Measurements from ENCODE around the gene TMEM126A. TPM values are rescaled to one million over a fixed set of nuclear protein-coding genes. Genes with fewer than 3 reads are reported as not detected.
A peak's percentile ranks its signal among the peaks of the same experiment; 100 is the strongest.
"Not testable (repeated sequence)": the region's sequence is repeated elsewhere in the genome, so short reads cannot be mapped to it uniquely, and the experiment has no call there.

The TMEM126A gene
- total RNA-seq: 10 to 100 TPM in 5 of 6 donors, 1 to 10 TPM in 1; 7.4 to 27.0 (median 17.4) TPM

GRCh38 chr11:85647604-85648299 is at the start of gene TMEM126A:
Gene TMEM126A, plus strand, starts transcription at chr11:85647967. Its CDS starts 2,289 bp downstream, at chr11:85650256.
- peaks cover 0 to under 1% (median 0%) of the 10 kb centered on the region in 4 donors for H3K36me3 ChIP-seq
- peak; percentile 98 to 100 for ATAC-seq (ENCODE audit: low FRiP score in 2 of 2)

GRCh38 chr11:85599083-85599482 is 48.7 kb upstream of the TMEM126A start:
- H3K4me3 ChIP-seq: no peak overlapping the region
- TF ChIP-seq POLR2A (IDR thresholded peaks at IDR 0.05) (no peak), EP300 (IDR thresholded peaks at IDR 0.05) (no peak), POLR2AphosphoS5 (IDR thresholded peaks at IDR 0.05) (no peak), CTCF (IDR thresholded peaks at IDR 0.05) (no peak)
- DNase-seq: no peak
- no peaks in the 10 kb centered on the region for H3K4me1 ChIP-seq
- H3K9me3 ChIP-seq: no peaks in the 10 kb centered on the region
- H3K36me3 ChIP-seq: no peaks in the 10 kb centered on the region
- 69 to 76% methylated on average over 5 of the region's 5 CpGs for WGBS, 2 donors
- ATAC-seq (ENCODE audit: low FRiP score in 2 of 2): peak in 1 of 2 donors; percentile 34
- H3K27ac ChIP-seq: no peak overlapping the region
- no peaks in the 10 kb centered on the region for H3K27me3 ChIP-seq

More at GRCh38 chr11:85647604-85648299, at the start of gene TMEM126A:
- peak; percentile 93 to 98 for DNase-seq
- H3K9me3 ChIP-seq: no peaks in the 10 kb centered on the region
- H3K27me3 ChIP-seq: no peaks in the 10 kb centered on the region
- TF ChIP-seq POLR2A (IDR thresholded peaks at IDR 0.05) (peak in 2 of 4 donors; percentile 52 to 80), CTCF (IDR thresholded peaks at IDR 0.05) (peak in 1 of 6 experiments; percentile 7), POLR2AphosphoS5 (IDR thresholded peaks at IDR 0.05) (peak; percentile 69 to 85), EP300 (IDR thresholded peaks at IDR 0.05) (peak in 1 of 4 donors; percentile 22)
- 0 to 1% methylated on average over 29 to 33 of the region's 33 CpGs for WGBS, 2 donors
- H3K4me1 ChIP-seq: peaks cover 9 to 24% (median 16%) of the 10 kb centered on the region in 4 donors
- peak within 1 kb of the TSS; percentile 78 to 81 (median 80) for H3K27ac ChIP-seq
- peak within 1 kb of the TSS; percentile 48 to 67 (median 55) for H3K4me3 ChIP-seq

GRCh38 chr11:85602526-85603213 is 45.1 kb upstream of the TMEM126A start:
- TF ChIP-seq CTCF (IDR thresholded peaks at IDR 0.05) (no peak), POLR2A (IDR thresholded peaks at IDR 0.05) (no peak), EP300 (IDR thresholded peaks at IDR 0.05) (no peak), POLR2AphosphoS5 (IDR thresholded peaks at IDR 0.05) (no peak)
- Histone ChIP-seq H3K27ac (no peak overlapping the region), H3K4me1 (no peaks in the 10 kb centered on the region), H3K4me3 (no peak overlapping the region), H3K9me3 (no peaks in the 10 kb centered on the region), H3K27me3 (no peaks in the 10 kb centered on the region), H3K36me3 (no peaks in the 10 kb centered on the region)
- WGBS, 2 donors: 88 to 96% methylated on average over 2 of the region's 2 CpGs
- no peak for ATAC-seq (ENCODE audit: low FRiP score in 2 of 2)
- DNase-seq: no peak

GRCh38 chr11:85603220-85603619 is 44.5 kb upstream of the TMEM126A start:
- Histone ChIP-seq H3K4me1 (no peaks in the 10 kb centered on the region), H3K36me3 (no peaks in the 10 kb centered on the region), H3K4me3 (no peak overlapping the region), H3K27ac (no peak overlapping the region), H3K27me3 (no peaks in the 10 kb centered on the region), H3K9me3 (no peaks in the 10 kb centered on the region)
- DNase-seq (no peak), ATAC-seq (ENCODE audit: low FRiP score in 2 of 2) (no peak)
- 88 to 92% methylated on average over 4 of the region's 4 CpGs for WGBS, 2 donors
- TF ChIP-seq POLR2A (IDR thresholded peaks at IDR 0.05): no peak
- TF ChIP-seq POLR2AphosphoS5 (IDR thresholded peaks at IDR 0.05): no peak
- TF ChIP-seq EP300 (IDR thresholded peaks at IDR 0.05): no peak
- no peak for TF ChIP-seq CTCF (IDR thresholded peaks at IDR 0.05)

DNA sequence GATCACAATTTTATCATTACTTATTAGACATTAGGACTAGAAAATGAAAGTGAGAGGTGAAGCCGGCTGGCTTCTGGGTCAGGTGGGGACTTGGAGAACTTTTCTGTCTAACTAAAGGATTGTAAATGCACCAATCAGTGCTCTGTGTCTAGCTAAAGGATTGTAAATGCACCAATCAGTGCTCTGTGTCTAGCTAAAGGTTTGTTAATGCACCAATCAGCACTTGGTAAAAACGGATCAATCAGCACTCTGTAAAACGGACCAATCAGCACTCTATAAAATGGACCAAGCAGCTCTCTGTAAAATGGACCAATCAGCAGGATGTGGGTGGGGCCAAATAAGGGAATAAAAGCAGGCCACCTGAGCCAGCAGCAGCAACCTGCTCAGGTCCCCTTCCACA is 41.5 kb upstream of the TMEM126A start:
- H3K27me3 ChIP-seq; H3K9me3 ChIP-seq; H3K36me3 ChIP-seq; H3K27ac ChIP-seq; H3K4me3 ChIP-seq; ATAC-seq (ENCODE audit: low FRiP score in 2 of 2); DNase-seq; H3K4me1 ChIP-seq: not testable (repeated sequence)
- 98% methylated on average over 3 of the region's 3 CpGs for WGBS, 2 donors

DNA sequence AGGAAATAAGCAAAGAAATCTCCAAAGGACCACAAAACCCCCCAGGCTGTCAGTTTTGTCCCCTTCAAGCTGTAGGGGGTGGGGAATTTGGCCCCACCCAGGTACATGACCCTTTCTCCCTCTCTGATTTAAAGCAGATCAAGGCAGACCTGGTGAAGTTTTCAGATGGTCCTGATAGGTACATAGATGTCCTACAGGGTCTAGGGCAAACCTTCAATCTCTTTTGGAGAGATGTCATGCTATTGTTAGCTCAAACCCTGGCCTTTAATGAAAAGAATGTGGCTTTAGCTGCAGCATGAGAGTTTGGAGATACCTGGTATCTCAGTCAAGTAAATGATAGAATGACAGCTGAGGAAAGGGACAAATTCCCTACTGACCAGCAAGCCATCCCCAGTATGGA is 39.1 kb upstream of the TMEM126A start:
- not testable (repeated sequence) for H3K27ac ChIP-seq; H3K27me3 ChIP-seq; H3K4me3 ChIP-seq; ATAC-seq (ENCODE audit: low FRiP score in 2 of 2); H3K9me3 ChIP-seq; H3K36me3 ChIP-seq; DNase-seq; H3K4me1 ChIP-seq

DNA sequence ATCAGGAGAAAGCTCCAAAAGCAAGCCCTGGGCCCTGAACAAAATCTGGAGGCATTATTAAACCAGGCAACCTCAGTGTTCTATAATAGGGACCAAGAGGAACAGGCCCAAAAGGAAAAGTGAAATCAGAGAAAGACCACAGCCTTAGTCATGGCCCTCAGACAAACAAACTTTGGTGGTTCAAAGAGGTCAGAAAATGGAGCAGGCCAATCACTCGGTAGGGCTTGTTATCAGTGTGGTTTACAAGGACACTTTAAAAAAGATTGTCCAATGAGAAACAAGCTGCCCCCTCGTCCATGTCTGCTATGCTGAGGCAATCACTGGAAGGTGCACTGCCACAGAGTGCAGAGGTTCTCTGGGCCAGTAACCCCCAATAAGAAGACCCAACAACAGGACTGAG is 38.5 kb upstream of the TMEM126A start:
- H3K9me3 ChIP-seq; H3K4me1 ChIP-seq; DNase-seq; H3K4me3 ChIP-seq; H3K36me3 ChIP-seq; H3K27me3 ChIP-seq; ATAC-seq (ENCODE audit: low FRiP score in 2 of 2); H3K27ac ChIP-seq: not testable (repeated sequence)
- 44 to 66% methylated on average over 1 to 2 of the region's 2 CpGs for WGBS, 2 donors

DNA sequence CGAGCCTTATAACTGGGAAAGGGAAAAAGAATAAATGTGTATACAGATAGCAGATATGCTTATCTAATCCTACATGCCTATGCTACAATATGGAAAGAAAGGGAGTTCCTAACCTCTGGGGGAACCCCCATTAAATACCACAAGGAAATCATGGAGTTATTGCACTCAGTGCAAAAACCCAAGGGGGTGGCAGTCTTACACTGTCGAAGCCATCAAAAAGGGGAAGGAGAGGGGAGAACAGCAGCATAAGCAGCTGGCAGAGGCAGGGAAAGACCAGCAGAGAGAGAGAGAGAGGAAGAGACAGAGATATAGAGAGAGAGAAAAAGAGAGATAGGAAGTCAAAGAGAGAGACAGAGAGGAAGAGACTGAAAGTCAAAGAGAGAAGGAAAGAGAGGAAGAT is 36.1 kb upstream of the TMEM126A start:
- 42 to 56% methylated on average over 2 of the region's 2 CpGs for WGBS, 2 donors
- not testable (repeated sequence) for H3K9me3 ChIP-seq; H3K4me3 ChIP-seq; H3K36me3 ChIP-seq; H3K27me3 ChIP-seq; ATAC-seq (ENCODE audit: low FRiP score in 2 of 2); H3K4me1 ChIP-seq; DNase-seq; H3K27ac ChIP-seq

All from upper lobe of left lung (tissue), 6 donors.